ENCODE results near the gene SEZ6L.

GRCh38 chr22:26197425-26197824 lies 28.2 kb downstream of the SEZ6L start:
- TF ChIP-seq POLR2A (IDR thresholded peaks at IDR 0.05) = no peak
- no peak for TF ChIP-seq CTCF (IDR thresholded peaks at IDR 0.05)

Measured in adrenal gland (tissue), 5 donors.